DND-41 (cell line): Measurements from ENCODE around the gene GBP3.
"Not testable (repeated sequence)": the region's sequence is repeated elsewhere in the genome, so short reads cannot be mapped to it uniquely, and the experiment has no call there.

Source experiments
- ATAC-seq: fragments of 200-7000 bp; cut with Tn5 transposase; 3 replicates; pipeline ENCODE4 v1.9.1; 2021; ENCODE audit warnings: low read depth; ENCODE audit not compliant: insufficient read depth
- DNase-seq: peaks from one replicate; pipeline ENCODE4 v3.0.0-alpha.2; 2020
- H2AFZ ChIP-seq: 2 replicates; pipeline ENCODE4 v1.6.0; 2012; ENCODE audit warnings: low read depth, low read length
- H3K27ac ChIP-seq: 2 replicates; pipeline ENCODE4 v1.5.1; 2012; ENCODE audit warnings: low read length, inconsistent platforms
- H3K27me3 ChIP-seq: fragments of 200-600 bp; sonication (generic); 2 replicates; pipeline ENCODE4 v1.6.0; 2012; ENCODE audit warnings: low read length, mild to moderate bottlenecking, inconsistent platforms; ENCODE audit not compliant: insufficient read depth, poor library complexity
- H3K36me3 ChIP-seq: 2 replicates; pipeline ENCODE4 v1.5.1; 2012; ENCODE audit warnings: low read length, inconsistent platforms; ENCODE audit not compliant: insufficient read depth
- H3K4me1 ChIP-seq: 2 replicates; pipeline ENCODE4 v1.5.1; 2012; ENCODE audit warnings: mild to moderate bottlenecking, low read length; ENCODE audit not compliant: insufficient read depth
- H3K4me2 ChIP-seq: 2 replicates; pipeline ENCODE4 v1.6.0; 2012; ENCODE audit warnings: mild to moderate bottlenecking, moderate library complexity, low read length, inconsistent platforms; ENCODE audit not compliant: insufficient read depth
- H3K4me3 ChIP-seq, 2 experiments: fragments of 200-600 bp in 1 of 2; shearing (Covaris generic) in 1 of 2; 2 replicates each; pipeline ENCODE4 v1.5.1; 2012 to 2016; ENCODE audit warnings: inconsistent platforms in 2 of 2, low read length in 2 of 2, mild to moderate bottlenecking in 2 of 2, low read depth in 1 of 2, moderate library complexity in 1 of 2
- H3K79me2 ChIP-seq: 2 replicates; pipeline ENCODE4 v1.6.0; 2012; ENCODE audit warnings: low read length, inconsistent platforms; ENCODE audit not compliant: insufficient read depth
- H3K9ac ChIP-seq: 2 replicates; pipeline ENCODE4 v1.6.0; 2012; ENCODE audit warnings: low read depth, mild to moderate bottlenecking, inconsistent platforms, low read length, moderate library complexity
- H3K9me3 ChIP-seq: 2 replicates; pipeline ENCODE4 v1.5.1; 2012; ENCODE audit warnings: low read length, moderate library complexity, mild to moderate bottlenecking, inconsistent platforms; ENCODE audit not compliant: insufficient read depth, severe bottlenecking
- H4K20me1 ChIP-seq: 2 replicates; pipeline ENCODE4 v1.6.0; 2012; ENCODE audit warnings: low read length; ENCODE audit not compliant: insufficient read depth
- EZH2 ChIP-seq: IDR thresholded peaks from 3 replicates; pipeline ENCODE4 v1.6.1; 2012; ENCODE audit warnings: borderline replicate concordance, low read depth, mild to moderate bottlenecking, moderate library complexity, low read length, inconsistent platforms; ENCODE audit not compliant: severe bottlenecking
- TF ChIP-seq, protein P1 (sequence below): IDR thresholded peaks from 2 replicates; pipeline ENCODE4 v1.5.1; 2012; ENCODE audit warnings: borderline replicate concordance, low read length, moderate library complexity, mild to moderate bottlenecking; ENCODE audit not compliant: poor library complexity, severe bottlenecking; ENCODE audit errors: extremely low read depth

Gene GBP3

DNA sequence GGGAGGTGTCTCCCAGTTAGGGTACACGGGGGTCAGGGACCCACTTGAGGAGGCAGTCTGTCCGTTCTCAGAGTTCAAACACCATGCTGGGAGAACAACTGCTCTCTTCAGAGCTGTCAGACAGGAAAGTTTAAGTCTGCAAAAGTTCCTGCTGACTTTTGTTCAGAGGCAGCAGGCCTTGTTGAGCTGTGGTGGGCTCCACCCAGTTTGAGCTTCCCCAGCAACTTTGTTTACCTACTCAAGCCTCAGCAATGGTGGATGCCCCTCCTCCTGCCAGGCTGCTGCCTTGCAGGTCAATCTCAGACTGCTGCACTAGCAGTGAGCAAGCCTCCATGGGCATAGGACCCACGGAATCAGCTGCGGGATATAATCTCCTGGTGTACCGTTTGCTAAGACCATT lies 11.3 kb upstream of the GBP3 start:
- not testable (repeated sequence) for H3K9me3 ChIP-seq, H3K4me3 ChIP-seq, H3K4me2 ChIP-seq, H3K79me2 ChIP-seq, H3K27ac ChIP-seq, ATAC-seq, H3K27me3 ChIP-seq, H3K9ac ChIP-seq, DNase-seq, H2AFZ ChIP-seq, H4K20me1 ChIP-seq, H3K4me1 ChIP-seq, H3K36me3 ChIP-seq

- H3K4me3 ChIP-seq, DNase-seq, H3K27me3 ChIP-seq, H3K36me3 ChIP-seq, ATAC-seq, H3K9me3 ChIP-seq, H3K79me2 ChIP-seq, H3K9ac ChIP-seq, H4K20me1 ChIP-seq, H3K27ac ChIP-seq: not testable (repeated sequence)
- peak overlapping the region; percentile 29; the same call in 1 of the 2 replicates for H3K4me2 ChIP-seq
- 0 out of 2 replicates have a peak overlapping the region, but pooled peaks have one; percentile 42 for H2AFZ ChIP-seq
- peaks cover 14% of the 10 kb centered on the region for H3K4me1 ChIP-seq
Observed at GRCh38 chr1:89029051-89029450, 6.4 kb upstream of the GBP3 start.

- no peaks in the 10 kb centered on the region for H3K36me3 ChIP-seq
- DNase-seq (no peak), ATAC-seq (no peak)
Observed at GRCh38 chr1:89025928-89026327, 3.3 kb upstream of the GBP3 start.

GRCh38 chr1:89023026-89023425 lies 360 bp upstream of the GBP3 start:
- H3K79me2 ChIP-seq, result peaks cover 37% of the 10 kb centered on the region
- DNase-seq (no peak), ATAC-seq (peak; percentile 55)
- H3K4me3 ChIP-seq, result peak overlapping the region; percentile 51 to 61; a peak in 3 of 4 replicates
- H3K4me2 ChIP-seq, result peak overlapping the region; percentile 90
- H3K27ac ChIP-seq, result peak overlapping the region; percentile 94
- peaks cover 37% of the 10 kb centered on the region for H3K4me1 ChIP-seq
- H3K27me3 ChIP-seq, result no peaks in the 10 kb centered on the region
- peak overlapping the region; percentile 67 for H3K9ac ChIP-seq
- peaks cover 20% of the 10 kb centered on the region for H3K36me3 ChIP-seq
- no peaks in the 10 kb centered on the region for H3K9me3 ChIP-seq
- H4K20me1 ChIP-seq, result no peaks in the 10 kb centered on the region
- no peak for TF ChIP-seq EZH2
- H2AFZ ChIP-seq, result peak overlapping the region; percentile 70

More at GRCh38 chr1:89025928-89026327, 3.3 kb upstream of the GBP3 start:
- Histone ChIP-seq H3K4me3 (no peak overlapping the region), H3K4me2 (no peak overlapping the region), H3K27ac (no peak overlapping the region), H3K4me1 (peaks cover 32% of the 10 kb centered on the region), H3K9ac (no peak overlapping the region), H3K27me3 (no peaks in the 10 kb centered on the region), H2AFZ (no peak overlapping the region), H3K9me3 (no peaks in the 10 kb centered on the region), H3K79me2 (peaks cover 20% of the 10 kb centered on the region), H4K20me1 (no peaks in the 10 kb centered on the region)
- TF ChIP-seq, protein P1, sequence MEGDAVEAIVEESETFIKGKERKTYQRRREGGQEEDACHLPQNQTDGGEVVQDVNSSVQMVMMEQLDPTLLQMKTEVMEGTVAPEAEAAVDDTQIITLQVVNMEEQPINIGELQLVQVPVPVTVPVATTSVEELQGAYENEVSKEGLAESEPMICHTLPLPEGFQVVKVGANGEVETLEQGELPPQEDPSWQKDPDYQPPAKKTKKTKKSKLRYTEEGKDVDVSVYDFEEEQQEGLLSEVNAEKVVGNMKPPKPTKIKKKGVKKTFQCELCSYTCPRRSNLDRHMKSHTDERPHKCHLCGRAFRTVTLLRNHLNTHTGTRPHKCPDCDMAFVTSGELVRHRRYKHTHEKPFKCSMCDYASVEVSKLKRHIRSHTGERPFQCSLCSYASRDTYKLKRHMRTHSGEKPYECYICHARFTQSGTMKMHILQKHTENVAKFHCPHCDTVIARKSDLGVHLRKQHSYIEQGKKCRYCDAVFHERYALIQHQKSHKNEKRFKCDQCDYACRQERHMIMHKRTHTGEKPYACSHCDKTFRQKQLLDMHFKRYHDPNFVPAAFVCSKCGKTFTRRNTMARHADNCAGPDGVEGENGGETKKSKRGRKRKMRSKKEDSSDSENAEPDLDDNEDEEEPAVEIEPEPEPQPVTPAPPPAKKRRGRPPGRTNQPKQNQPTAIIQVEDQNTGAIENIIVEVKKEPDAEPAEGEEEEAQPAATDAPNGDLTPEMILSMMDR, result no peak
- no peak for TF ChIP-seq EZH2

DNA sequence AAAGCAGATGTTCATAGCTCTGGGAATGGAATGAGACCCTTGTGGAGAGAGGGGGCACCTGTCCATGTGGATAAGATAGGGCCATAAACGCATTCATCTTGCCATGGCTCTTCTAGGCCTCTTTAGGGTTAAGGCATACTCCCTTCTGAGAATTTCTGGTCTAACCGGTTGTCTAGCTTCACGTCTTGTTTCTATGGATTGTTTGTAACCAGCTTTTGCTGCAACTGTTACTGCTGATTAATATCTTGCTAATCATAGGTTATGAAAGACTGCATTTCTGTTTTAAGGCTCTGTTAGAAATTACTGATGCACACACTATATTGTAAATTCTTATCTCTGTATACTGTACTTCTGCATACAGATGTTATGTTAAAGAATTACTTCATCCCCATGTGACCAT lies 4.3 kb downstream of the GBP3 start:
- H3K27ac ChIP-seq, H2AFZ ChIP-seq, H3K27me3 ChIP-seq, ATAC-seq, DNase-seq, H3K4me3 ChIP-seq, H3K4me2 ChIP-seq, H3K9ac ChIP-seq, H4K20me1 ChIP-seq, H3K9me3 ChIP-seq: not testable (repeated sequence)
- Histone ChIP-seq H3K79me2 (peaks cover 40% of the 10 kb centered on the region), H3K4me1 (peaks cover 38% of the 10 kb centered on the region), H3K36me3 (peaks cover 60% of the 10 kb centered on the region)
